H1 (cell line): ENCODE data around the gene ARHGEF28. TPM values are rescaled to one million over a fixed set of nuclear protein-coding genes. Genes with fewer than 3 reads are reported as not detected.

Experiments
- CTCF ChIA-PET: fragments of 300-600 bp; sonication (Branson Sonifier 250); formaldehyde crosslinking; loops from one replicate; lab custom pipeline; 2021; ENCODE audit not compliant: partially characterized antibody; lab: Charles Lee
- POLR2A ChIA-PET: fragments of 300-600 bp; sonication (Branson Sonifier 250); formaldehyde crosslinking; loops from one replicate; lab custom pipeline; 2021; ENCODE audit warnings: inconsistent platforms; ENCODE audit not compliant: partially characterized antibody; lab: Charles Lee
- DNase-seq, 2 experiments: peaks; one replicate each; pipeline versions ENCODE4 v3.0.0 to v3.0.0-alpha.2; 2010 to 2022; ENCODE audit warnings: low spot score in 2 of 2, low read depth in 1 of 2, mixed read lengths in 1 of 2
- FAIRE-seq: peaks from 2 replicates; lab custom pipeline; 2011; peaks lifted over from hg19 to GRCh38; lab: Jason Lieb, UNC
- H2AFZ ChIP-seq: 2 replicates; pipeline ENCODE4 v1.8.1; 2012; ENCODE audit warnings: low read length, inconsistent platforms
- H2AK5ac ChIP-seq: 2 replicates; pipeline ENCODE4 v1.6.1; 2013; ENCODE audit warnings: low read depth, low read length
- H2BK120ac ChIP-seq: replicated peaks from 2 replicates; pipeline ENCODE3; 2013; ENCODE audit warnings: low read depth, low read length, inconsistent platforms
- H2BK12ac ChIP-seq: 2 replicates; pipeline ENCODE4 v1.6.1; 2013; ENCODE audit warnings: low read depth, low read length
- H2BK15ac ChIP-seq: 2 replicates; pipeline ENCODE4 v1.6.1; 2013; ENCODE audit warnings: low read length
- H2BK20ac ChIP-seq: 2 replicates; pipeline ENCODE4 v1.6.1; 2013; ENCODE audit warnings: low read length
- H2BK5ac ChIP-seq: 2 replicates; pipeline ENCODE4 v1.6.1; 2013; ENCODE audit warnings: low read depth, low read length
- H3K14ac ChIP-seq: 2 replicates; pipeline ENCODE4 v1.6.1; 2013; ENCODE audit warnings: inconsistent platforms; ENCODE audit not compliant: insufficient read length
- H3K18ac ChIP-seq: 2 replicates; pipeline ENCODE4 v1.6.1; 2013; ENCODE audit warnings: low read length; ENCODE audit errors: extremely low read depth
- H3K23ac ChIP-seq: 2 replicates; pipeline ENCODE4 v1.6.1; 2013; ENCODE audit warnings: inconsistent platforms; ENCODE audit not compliant: insufficient read length
- H3K23me2 ChIP-seq: 2 replicates; pipeline ENCODE4 v1.6.1; 2013; ENCODE audit warnings: low read depth, low read length
- H3K27ac ChIP-seq: 2 replicates; pipeline ENCODE4 v1.6.1; 2011; ENCODE audit warnings: low read depth, low read length, inconsistent platforms
- H3K27me3 ChIP-seq, 4 experiments: replicated peaks in 1 of 4; 1 replicate in 1 of 4; 2 replicates in 3 of 4; pipeline versions ENCODE4 v1.6.1 to v1.8.1; 2011 to 2013; ENCODE audit warnings: low read length in 3 of 4, mild to moderate bottlenecking in 3 of 4, inconsistent platforms in 2 of 4, mixed read lengths in 2 of 4, moderate library complexity in 1 of 4; ENCODE audit not compliant: control insufficient read depth in 3 of 4, insufficient read depth in 3 of 4; ENCODE audit errors: extremely low read depth in 1 of 4
- H3K36me3 ChIP-seq, 4 experiments: 2 replicates each; pipeline versions ENCODE4 v1.6.1 to v1.8.1; 2011 to 2013; ENCODE audit warnings: mild to moderate bottlenecking in 4 of 4, low read length in 3 of 4, moderate library complexity in 2 of 4, control low read depth in 1 of 4, inconsistent platforms in 1 of 4; ENCODE audit not compliant: insufficient read depth in 4 of 4, control insufficient read depth in 2 of 4
- H3K4ac ChIP-seq: replicated peaks from 2 replicates; pipeline ENCODE3; 2013; ENCODE audit warnings: low read length, low read depth, mixed read lengths, inconsistent platforms; ENCODE audit not compliant: insufficient read length
- H3K4me1 ChIP-seq, 4 experiments: replicated peaks in 1 of 4; 1 replicate in 1 of 4; 2 replicates in 3 of 4; pipeline versions ENCODE4 v1.6.1 to v1.8.1; 2011 to 2013; ENCODE audit warnings: low read length in 3 of 4, inconsistent platforms in 2 of 4, mixed read lengths in 1 of 4; ENCODE audit not compliant: insufficient read depth in 4 of 4, control insufficient read depth in 3 of 4
- H3K4me2 ChIP-seq, 2 experiments: 2 replicates each; pipeline versions ENCODE4 v1.6.1 to v1.8.1; 2011 to 2013; ENCODE audit warnings: low read depth in 2 of 2, low read length in 2 of 2, control low read depth in 1 of 2, inconsistent platforms in 1 of 2, mild to moderate bottlenecking in 1 of 2; ENCODE audit not compliant: insufficient read depth in 1 of 2
- H3K4me3 ChIP-seq, 4 experiments: fragments of 200-600, 300-600 bp in 1 of 4; sonication (generic), shearing (Covaris generic), sonication (Bioruptor Twin) in 1 of 4; 2 replicates each; pipeline versions ENCODE4 v1.5.1 to v1.8.1; 2011 to 2016; ENCODE audit warnings: low read length in 4 of 4, low read depth in 3 of 4, control low read depth in 2 of 4, inconsistent platforms in 2 of 4, mild to moderate bottlenecking in 2 of 4, mixed read lengths in 1 of 4, moderate library complexity in 1 of 4; ENCODE audit not compliant: insufficient read depth in 2 of 4; ENCODE audit errors: extremely low read depth in 1 of 4
- H3K56ac ChIP-seq: replicated peaks from 2 replicates; pipeline ENCODE3; 2013; ENCODE audit warnings: low read depth, mild to moderate bottlenecking, mixed read lengths, low read length, inconsistent platforms; ENCODE audit not compliant: insufficient read length
- H3K79me1 ChIP-seq: 2 replicates; pipeline ENCODE4 v1.6.1; 2013; ENCODE audit warnings: low read depth, low read length, control low read depth
- H3K79me2 ChIP-seq, 2 experiments: 2 replicates each; pipeline versions ENCODE4 v1.6.1 to v1.8.1; 2012 to 2013; ENCODE audit warnings: low read length in 2 of 2, mild to moderate bottlenecking in 2 of 2, inconsistent platforms in 1 of 2; ENCODE audit not compliant: insufficient read depth in 2 of 2, control insufficient read depth in 1 of 2
- H3K9ac ChIP-seq, 4 experiments: replicated peaks in 1 of 4; 1 replicate in 1 of 4; 2 replicates in 3 of 4; pipeline versions ENCODE4 v1.6.1 to v1.8.1; 2011 to 2013; ENCODE audit warnings: low read depth in 3 of 4, low read length in 3 of 4, control low read depth in 2 of 4, mild to moderate bottlenecking in 2 of 4, moderate library complexity in 2 of 4, inconsistent platforms in 1 of 4; ENCODE audit errors: extremely low read depth in 1 of 4
- H3K9me3 ChIP-seq, 2 experiments: 2 replicates each; pipeline versions ENCODE4 v1.6.1 to v1.8.1; 2012 to 2013; ENCODE audit warnings: mild to moderate bottlenecking in 2 of 2, moderate library complexity in 2 of 2, control low read depth in 1 of 2, inconsistent platforms in 1 of 2, low read depth in 1 of 2, low read length in 1 of 2, mixed read lengths in 1 of 2; ENCODE audit not compliant: insufficient read depth in 2 of 2
- H4K20me1 ChIP-seq, 2 experiments: replicated peaks in 1 of 2; 2 replicates each; pipeline versions ENCODE3 to v1.8.1; 2011 to 2013; ENCODE audit warnings: inconsistent platforms in 2 of 2, low read length in 2 of 2, mild to moderate bottlenecking in 1 of 2; ENCODE audit not compliant: insufficient read depth in 2 of 2, control insufficient read depth in 1 of 2
- H4K5ac ChIP-seq: 2 replicates; pipeline ENCODE4 v1.6.1; 2013; ENCODE audit warnings: low read length, low read depth, mixed read lengths, inconsistent platforms; ENCODE audit not compliant: insufficient read length
- H4K8ac ChIP-seq: 2 replicates; pipeline ENCODE4 v1.8.0; 2013; ENCODE audit warnings: mild to moderate bottlenecking, moderate library complexity, low read length, inconsistent platforms; ENCODE audit not compliant: insufficient read depth; ENCODE audit errors: extremely low read depth
- H4K91ac ChIP-seq: replicated peaks from 2 replicates; pipeline ENCODE3; 2013; ENCODE audit warnings: low read length, mixed read lengths, inconsistent platforms; ENCODE audit not compliant: insufficient read length
- CBX8 ChIP-seq: fragments of 300-800, 300-1000 bp; sonication (generic); IDR thresholded peaks from 2 replicates; pipeline ENCODE4 v1.7.1; 2016; ENCODE audit warnings: low read depth, low read length, borderline replicate concordance
- CHD1 ChIP-seq: IDR thresholded peaks from 2 replicates; pipeline ENCODE4 v1.6.1; 2012; ENCODE audit warnings: low read depth, low read length, improper control_type of control experiment
- CTBP2 ChIP-seq: IDR thresholded peaks from 2 replicates; pipeline ENCODE4 v1.7.0; 2011; ENCODE audit warnings: borderline replicate concordance, mild to moderate bottlenecking, moderate library complexity, mixed read lengths, low read length; ENCODE audit not compliant: insufficient read depth, insufficient read length
- CTCF ChIP-seq, 3 experiments: IDR thresholded peaks; 1 replicate in 2 of 3; 2 replicates in 1 of 3; pipeline versions ENCODE4 v1.5.1 to v1.6.1; 2011; ENCODE audit warnings: low read length in 3 of 3, mild to moderate bottlenecking in 3 of 3, inconsistent platforms in 2 of 3, low read depth in 1 of 3, moderate library complexity in 1 of 3; ENCODE audit not compliant: insufficient read depth in 1 of 3; ENCODE audit errors: control extremely low read depth in 1 of 3
- FOSL1 ChIP-seq: IDR thresholded peaks from 2 replicates; pipeline ENCODE4 v1.6.1; 2011; ENCODE audit warnings: mild to moderate bottlenecking, low read depth, low read length, moderate library complexity; ENCODE audit not compliant: insufficient read depth
- KDM4A ChIP-seq: IDR thresholded peaks from one replicate; pipeline ENCODE4 v1.7.1; 2012; ENCODE audit warnings: low read depth, mild to moderate bottlenecking, moderate library complexity, low read length, inconsistent platforms; ENCODE audit not compliant: severe bottlenecking
- RFX5 ChIP-seq: IDR thresholded peaks from 2 replicates; pipeline ENCODE4 v1.6.1; 2011; ENCODE audit warnings: low read depth, low read length, improper control_type of control experiment, borderline replicate concordance
- SAP30 ChIP-seq: fragments of 300-600 bp; sonication (generic); IDR thresholded peaks from 2 replicates; pipeline ENCODE4 v1.7.1; 2012; ENCODE audit warnings: low read length, moderate library complexity, mild to moderate bottlenecking, inconsistent platforms; ENCODE audit not compliant: insufficient read depth, insufficient replicate concordance
- SIX5 ChIP-seq: IDR thresholded peaks from 2 replicates; pipeline ENCODE4 v1.6.1; 2011; ENCODE audit warnings: mild to moderate bottlenecking, low read depth, low read length
- TEAD4 ChIP-seq: IDR thresholded peaks from 2 replicates; pipeline ENCODE4 v1.6.1; 2012; ENCODE audit warnings: low read depth, low read length, inconsistent platforms, mixed read lengths
- WGBS, 2 experiments: shearing (Covaris generic) in 1 of 2; methylation state at CpG; one replicate each; pipeline versions ENCODE4 v1.1.6 to v1.1.7; 2013 to 2015; ENCODE audit warnings: low lambda C conversion rate in 2 of 2, mixed read lengths in 2 of 2, inconsistent platforms in 1 of 2, low coverage in 1 of 2, missing lambda C conversion rate in 1 of 2; ENCODE audit not compliant: insufficient replicate concordance in 2 of 2, insufficient coverage in 1 of 2, insufficient read length in 1 of 2; ENCODE audit errors: extremely low coverage in 1 of 2, missing lambda C conversion rate in 1 of 2; 5-methylcytosine and 5-hydroxymethylcytosine counted together
- polyA plus RNA-seq, 7 experiments: library from polyadenylated mRNA; depleted of rRNA in 3 of 7; stranded (reverse) in 5 of 7; unstranded in 2 of 7; fragments of >200 nt in 5 of 7; fragments of 200-250 nt in 2 of 7; gene quantifications; 1 replicate in 5 of 7; 2 replicates in 1 of 7; 4 replicates in 1 of 7; pipeline versions ENCODE4 v1.2.1 to v1.2.3, GENCODE V29; 2011 to 2013; ENCODE audit warnings: missing spikeins in 2 of 7, mixed read lengths in 2 of 7
- total RNA-seq: library from RNA; stranded (reverse); fragmentation: NEBNext Ultra II Directional; extraction: Animal tissue kit (Norgen Biotek cat#: 25700); gene quantifications from 2 replicates; pipeline ENCODE4 v1.2.1, GENCODE V29; 2021

Gene ARHGEF28
- total and polyA plus RNA-seq, 2 of the 8 experiments (the other 6 are each of a cell fraction or from before 2014, with no cell fraction given), result 0.33 to 1.0 TPM

- Histone ChIP-seq H3K4me1 (no peaks in the 10 kb centered on the region), H3K79me2 (no peaks in the 10 kb centered on the region), H4K20me1 (no peaks in the 10 kb centered on the region), H2BK5ac (no peak overlapping the region), H4K8ac (no peak overlapping the region), H2AK5ac (no peak overlapping the region), H2BK20ac (no peak overlapping the region), H3K23ac (no peak overlapping the region), H3K18ac (no peak overlapping the region), H2AFZ (no peak overlapping the region), H2BK12ac (no peak overlapping the region), H3K4me3 (no peak overlapping the region), H4K5ac (no peak overlapping the region), H3K9ac (no peak overlapping the region), H2BK15ac (no peak overlapping the region), H3K27ac (no peak overlapping the region), H3K4me2 (no peak overlapping the region), H3K23me2 (no peaks in the 10 kb centered on the region), H3K9me3 (no peaks in the 10 kb centered on the region), H3K14ac (no peak overlapping the region), H3K4ac (no peak overlapping the region), H3K36me3 (no peaks in the 10 kb centered on the region), H3K27me3 (no peaks in the 10 kb centered on the region), H3K56ac (no peak overlapping the region), H3K79me1 (no peaks in the 10 kb centered on the region), H4K91ac (no peak overlapping the region), H2BK120ac (no peak overlapping the region)
- FAIRE-seq (no peak), DNase-seq (no peak)
- WGBS, 2 experiments, result 84% methylated on average over 3 of the region's 3 CpGs; no CpG with 5 or more reads in 1 of the 2 experiments
- ChIA-PET CTCF (interaction anchor here (0.6 to 1.1 kb wide), 3 partner anchors 68 to 738 kb away, joined by 3 to 4 read pairs (median 4); no protein-coding TSS in a partner anchor), POLR2A (no interaction called here)
- no peak for TF ChIP-seq KDM4A
- TF ChIP-seq CBX8, result no peak
- TF ChIP-seq TEAD4, result no peak
- no peak for TF ChIP-seq FOSL1
- no peak for TF ChIP-seq RFX5
- no peak for TF ChIP-seq SIX5
- TF ChIP-seq CHD1, result no peak
- TF ChIP-seq CTBP2, result no peak
- no peak for TF ChIP-seq CTCF (IDR thresholded peaks at IDR 0.05; ENCODE audit: control extremely low read depth in 1 of 3, insufficient read depth in 1 of 3, low read depth in 1 of 3, low read length in 3 of 3)
- TF ChIP-seq SAP30, result no peak
Observed at GRCh38 chr5:73907164-73907563, 281.2 kb downstream of the ARHGEF28 start.
